ENCODE results near the gene EFCAB10.
"Not testable (repeated sequence)": the region's sequence is repeated elsewhere in the genome, so short reads cannot be mapped to it uniquely, and the experiment has no call there.

Gene EFCAB10

DNA sequence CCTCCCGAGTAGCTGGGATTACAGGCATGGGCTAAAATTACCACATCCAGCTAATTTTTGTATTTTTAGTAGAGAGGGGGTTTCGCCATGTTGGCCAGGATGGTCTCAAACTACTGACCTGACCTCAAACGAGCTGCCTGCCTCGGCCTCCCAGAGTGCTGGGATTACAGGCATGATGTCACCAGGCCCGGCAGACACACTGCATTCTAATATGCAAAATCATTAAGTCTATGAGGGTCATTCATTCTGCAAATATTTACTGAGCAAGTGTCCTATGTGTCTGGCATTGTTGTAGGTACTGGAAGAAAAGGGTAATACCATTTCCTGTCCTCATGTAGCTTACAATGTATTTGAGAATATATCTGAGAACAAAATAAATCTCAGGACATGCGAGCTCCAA lies 61.9 kb downstream of the EFCAB10 start:
- Histone ChIP-seq H3K4me3 (ENCODE audit: insufficient read depth in 1 of 2, low read depth in 1 of 2, low read length in 2 of 2) (no peak overlapping the region), H3K79me1 (replicated peaks; ENCODE audit: low read length, poor library complexity, severe bottlenecking) (peaks cover 1% of the 10 kb centered on the region), H2BK12ac (ENCODE audit: low read length in 2 of 2) (no peak overlapping the region), H3K9me3 (ENCODE audit: control insufficient read depth, low read length) (no peaks in the 10 kb centered on the region), H3K4me2 (ENCODE audit: low read length, poor library complexity, severe bottlenecking) (no peak overlapping the region), H3K14ac (ENCODE audit: low read length in 2 of 2) (no peak overlapping the region), H4K91ac (ENCODE audit: low read length) (no peak overlapping the region), H2BK5ac (ENCODE audit: low read depth, low read length, poor library complexity, severe bottlenecking) (no peak overlapping the region), H3K4me1 (ENCODE audit: control insufficient read depth, insufficient read depth, low read depth, low read length) (peaks cover 7% of the 10 kb centered on the region), H4K8ac (ENCODE audit: low read length) (no peak overlapping the region), H2AK5ac (ENCODE audit: low read length, severe bottlenecking) (peak overlapping the region; percentile 76), H2AFZ (ENCODE audit: low read depth, low read length) (no peak overlapping the region), H3K27me3 (ENCODE audit: control insufficient read depth in 1 of 2, insufficient read depth in 1 of 2, low read length in 2 of 2) (no peaks in the 10 kb centered on the region), H2BK120ac (ENCODE audit: low read depth, low read length) (no peak overlapping the region), H3K4ac (ENCODE audit: low read depth in 1 of 2, low read length in 2 of 2) (no peak overlapping the region), H3K9ac (ENCODE audit: low read length) (no peak overlapping the region), H2BK15ac (ENCODE audit: low read depth, poor library complexity, severe bottlenecking) (no peak overlapping the region), H3K36me3 (ENCODE audit: control insufficient read depth in 1 of 2, insufficient read depth in 2 of 2, low read depth in 1 of 2, low read length in 2 of 2) (peaks cover 6 to 7% of the 10 kb centered on the region in 2 experiments), H3K23ac (ENCODE audit: low read length in 2 of 2) (no peak overlapping the region), H3K18ac (ENCODE audit: low read depth in 1 of 2, low read length in 2 of 2) (no peak overlapping the region), H3K27ac (ENCODE audit: low read length, poor library complexity, severe bottlenecking) (no peak overlapping the region)
- peak; percentile 5 for DNase-seq
- WGBS: 89% methylated on average over 4 of the region's 6 CpGs

DNA sequence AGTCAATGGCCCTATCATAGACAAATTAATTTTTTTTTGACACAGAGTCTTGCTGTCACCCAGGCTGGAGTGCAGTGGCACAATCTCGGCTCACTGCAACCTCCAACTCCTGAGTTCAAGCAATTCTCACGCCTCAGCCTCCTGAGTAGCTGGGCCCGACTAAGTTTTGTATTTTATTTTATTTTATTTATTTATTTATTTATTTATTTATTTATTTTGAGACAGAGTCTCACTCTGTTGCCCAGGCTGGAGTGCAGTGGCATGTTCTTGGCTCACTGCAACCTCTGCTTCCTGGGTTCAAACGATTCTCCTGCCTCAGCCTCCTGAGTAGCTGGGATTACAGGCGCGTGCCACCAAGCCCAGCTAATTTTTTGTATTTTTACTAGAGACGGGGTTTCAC lies 65.7 kb downstream of the EFCAB10 start:
- not testable (repeated sequence) for H2BK5ac ChIP-seq (ENCODE audit: low read depth, low read length, poor library complexity, severe bottlenecking); H3K27me3 ChIP-seq (ENCODE audit: control insufficient read depth in 1 of 2, insufficient read depth in 1 of 2, low read length in 2 of 2)
- WGBS: 95% methylated on average over 5 of the region's 7 CpGs

More for the DNA sequence above, 65.7 kb downstream of the EFCAB10 start:
- H3K14ac ChIP-seq (ENCODE audit: low read length in 2 of 2); H3K79me1 ChIP-seq (replicated peaks; ENCODE audit: low read length, poor library complexity, severe bottlenecking); H2BK12ac ChIP-seq (ENCODE audit: low read length in 2 of 2); H3K18ac ChIP-seq (ENCODE audit: low read depth in 1 of 2, low read length in 2 of 2); H2BK15ac ChIP-seq (ENCODE audit: low read depth, poor library complexity, severe bottlenecking); H3K4ac ChIP-seq (ENCODE audit: low read depth in 1 of 2, low read length in 2 of 2); H3K23ac ChIP-seq (ENCODE audit: low read length in 2 of 2); H3K4me3 ChIP-seq (ENCODE audit: insufficient read depth in 1 of 2, low read depth in 1 of 2, low read length in 2 of 2); H2BK120ac ChIP-seq (ENCODE audit: low read depth, low read length); H2AK5ac ChIP-seq (ENCODE audit: low read length, severe bottlenecking); H3K27ac ChIP-seq (ENCODE audit: low read length, poor library complexity, severe bottlenecking); H2AFZ ChIP-seq (ENCODE audit: low read depth, low read length); H3K4me1 ChIP-seq (ENCODE audit: control insufficient read depth, insufficient read depth, low read depth, low read length); H3K9ac ChIP-seq (ENCODE audit: low read length); H4K8ac ChIP-seq (ENCODE audit: low read length); H4K91ac ChIP-seq (ENCODE audit: low read length); H3K4me2 ChIP-seq (ENCODE audit: low read length, poor library complexity, severe bottlenecking); H3K9me3 ChIP-seq (ENCODE audit: control insufficient read depth, low read length); DNase-seq: not testable (repeated sequence)
- H3K36me3 ChIP-seq (ENCODE audit: control insufficient read depth in 1 of 2, insufficient read depth in 2 of 2, low read depth in 1 of 2, low read length in 2 of 2): peaks cover 8 to 11% of the 10 kb centered on the region in 2 experiments

All from mesenchymal stem cell (in vitro differentiated cells and primary cell).